22Rv1 (cell line): ENCODE data around the gene EID2.

Experiments used
- CTCF ChIP-seq: fragments of 450-650 bp; IDR thresholded peaks from 2 replicates; pipeline ENCODE4 v1.5.1; 2017; ENCODE audit warnings: mild to moderate bottlenecking
- ZFX ChIP-seq: fragments of 450-650 bp; IDR thresholded peaks from 2 replicates; pipeline ENCODE4 v1.6.1; 2017; ENCODE audit warnings: antibody characterized with exemption, borderline replicate concordance

GRCh38 chr19:39544226-39544903, 4.4 kb upstream of the EID2 start:
- TF ChIP-seq CTCF, result no peak
- no peak for TF ChIP-seq ZFX
